HCT116 (cell line): ENCODE measurements around the gene DOK6. TPM values are rescaled to one million over a fixed set of nuclear protein-coding genes. Genes with fewer than 3 reads are reported as not detected.

Experiments used
- ATAC-seq: fragments of 200-7000 bp; cut with Tn5 transposase; 2 replicates; pipeline ENCODE4 v1.9.1; 2020; ENCODE audit warnings: mild to moderate bottlenecking, moderate library complexity
- BruUV-seq: library from RNA; stranded (reverse); fragments of 400-500 nt; replicated peaks from 2 replicates; lab custom pipeline; 2021; lab: Mats Ljungman, UMichigan
- CTCF ChIA-PET: fragments of 300-600 bp; sonication (Branson Sonifier 250); formaldehyde crosslinking; loops from one replicate; lab custom pipeline; 2021; ENCODE audit warnings: antibody characterized with exemption; lab: Charles Lee
- POLR2A ChIA-PET: fragments of 300-600, 350-600 bp; sonication (Branson Sonifier 250); formaldehyde crosslinking; loops from one replicate; lab custom pipeline; 2021; ENCODE audit warnings: antibody characterized with exemption; lab: Charles Lee
- RAD21 ChIA-PET, 2 experiments: fragments of 300-600 bp; sonication (Branson Sonifier 250); formaldehyde crosslinking; loops; one replicate each; lab custom pipeline; 2023; ENCODE audit warnings: low total read pairs in 2 of 2; ENCODE audit not compliant: uncharacterized antibody in 2 of 2, unreplicated experiment in 2 of 2, low non-redundant PET in 1 of 2; lab: Charles Lee
- DNase-seq: peaks from one replicate; pipeline ENCODE4 v3.0.0-alpha.2; 2010; ENCODE audit warnings: low read depth, low spot score
- H2AFZ ChIP-seq: fragments of 200-600 bp; shearing (Covaris generic), sonication (generic); 2 replicates; pipeline ENCODE4 v1.6.1; 2017; ENCODE audit warnings: low read depth, mixed run types, mixed read lengths, antibody characterized with exemption, low read length; ENCODE audit not compliant: poor library complexity, severe bottlenecking
- H3K27ac ChIP-seq: 2 replicates; pipeline ENCODE4 v1.5.1; 2012; ENCODE audit warnings: low read depth, low read length
- H3K27me3 ChIP-seq: fragments of 200-600 bp; sonication (generic); 2 replicates; pipeline ENCODE4 v1.6.1; 2016; ENCODE audit warnings: mixed run types, low read length, mixed read lengths; ENCODE audit not compliant: insufficient read depth
- H3K36me3 ChIP-seq, 2 experiments: fragments of 200-500 bp in 1 of 2; fragments of 200-600 bp in 1 of 2; sonication (Bioruptor generic) in 1 of 2; sonication (generic) in 1 of 2; 2 replicates each; pipeline versions ENCODE4 v1.5.1 to v1.6.1; 2014 to 2016; ENCODE audit warnings: low read length in 2 of 2, inconsistent platforms in 1 of 2, mixed read lengths in 1 of 2, mixed run types in 1 of 2; ENCODE audit not compliant: insufficient read depth in 2 of 2, control insufficient read depth in 1 of 2
- H3K4me1 ChIP-seq, 2 experiments: fragments of 200-600 bp in 1 of 2; sonication (generic) in 1 of 2; 2 replicates each; pipeline versions ENCODE4 v1.5.1 to v1.6.1; 2012 to 2017; ENCODE audit warnings: low read length in 2 of 2, inconsistent platforms in 1 of 2, mild to moderate bottlenecking in 1 of 2, mixed read lengths in 1 of 2, mixed run types in 1 of 2, moderate library complexity in 1 of 2; ENCODE audit not compliant: insufficient read depth in 2 of 2, control insufficient read depth in 1 of 2
- H3K4me2 ChIP-seq: fragments of 200-600 bp; sonication (generic); 2 replicates; pipeline ENCODE4 v1.6.1; 2017; ENCODE audit warnings: mixed run types, low read length, mixed read lengths
- H3K4me3 ChIP-seq, 2 experiments: fragments of 200-600 bp in 1 of 2; sonication (generic) in 1 of 2; replicated peaks in 1 of 2; 2 replicates each; pipeline ENCODE4 v1.5.1; 2011 to 2016; ENCODE audit warnings: low read length in 2 of 2, control low read depth in 1 of 2, low read depth in 1 of 2, mild to moderate bottlenecking in 1 of 2, mixed read lengths in 1 of 2, mixed run types in 1 of 2
- H3K79me2 ChIP-seq: fragments of 200-600 bp; sonication (generic); 2 replicates; pipeline ENCODE4 v1.6.1; 2017; ENCODE audit warnings: mild to moderate bottlenecking, mixed run types, low read length, moderate library complexity, mixed read lengths; ENCODE audit not compliant: insufficient read depth
- H3K9ac ChIP-seq: fragments of 200-600 bp; sonication (generic); 2 replicates; pipeline ENCODE4 v1.6.1; 2016; ENCODE audit warnings: low read length, mixed read lengths
- H3K9me2 ChIP-seq: fragments of 200-600 bp; sonication (generic), shearing (Covaris generic); 2 replicates; pipeline ENCODE4 v1.6.1; 2017; ENCODE audit warnings: mixed run types, mild to moderate bottlenecking, moderate library complexity; ENCODE audit not compliant: insufficient read depth
- H3K9me3 ChIP-seq, 2 experiments: fragments of 200-500 bp in 1 of 2; fragments of 200-600 bp in 1 of 2; sonication (Bioruptor generic) in 1 of 2; sonication (generic) in 1 of 2; 2 replicates each; pipeline ENCODE4 v1.6.1; 2014 to 2017; ENCODE audit warnings: low read length in 2 of 2, mixed read lengths in 2 of 2, inconsistent platforms in 1 of 2, low read depth in 1 of 2, mild to moderate bottlenecking in 1 of 2, mixed run types in 1 of 2, moderate library complexity in 1 of 2; ENCODE audit not compliant: control insufficient read depth in 1 of 2, insufficient read depth in 1 of 2
- H4K20me1 ChIP-seq: fragments of 200-600 bp; sonication (generic), shearing (Covaris generic); 2 replicates; pipeline ENCODE4 v1.6.1; 2017; ENCODE audit warnings: mixed run types, mild to moderate bottlenecking, moderate library complexity; ENCODE audit not compliant: insufficient read depth
- CBX3 ChIP-seq: IDR thresholded peaks from 2 replicates; pipeline ENCODE4 v1.6.1; 2012; ENCODE audit warnings: low read depth
- ELF1 ChIP-seq: IDR thresholded peaks from 2 replicates; pipeline ENCODE4 v1.6.1; 2012; ENCODE audit warnings: low read depth, borderline replicate concordance
- POLR2AphosphoS5 ChIP-seq: IDR thresholded peaks from 2 replicates; pipeline ENCODE4 v1.6.1; 2011; ENCODE audit warnings: mild to moderate bottlenecking, low read depth, low read length, moderate library complexity
- SP1 ChIP-seq: IDR thresholded peaks from 2 replicates; pipeline ENCODE4 v1.6.1; 2012; ENCODE audit warnings: low read depth
- ZFX ChIP-seq: fragments of 450-650 bp; IDR thresholded peaks from 2 replicates; pipeline ENCODE4 v1.6.1; 2017
- ZNF274 ChIP-seq: fragments of 200-500 bp; sonication (Bioruptor generic); IDR thresholded peaks from 2 replicates; pipeline ENCODE4 v1.6.1; 2014; ENCODE audit warnings: mild to moderate bottlenecking, low read depth, low read length, inconsistent platforms
- intact Hi-C: fragments of 100-400 bp; cut with micrococcal nuclease; formaldehyde crosslinking; loops from 2 replicates; pipeline ENCODE4 v1.10.0; 2022
- total RNA-seq: library from RNA; stranded (reverse); gene quantifications from one replicate; pipeline ENCODE4 v1.2.1, GENCODE V29; 2021; ENCODE audit not compliant: unreplicated experiment
- TF ChIP-seq, protein P1 (sequence below): IDR thresholded peaks from 2 replicates; pipeline ENCODE4 v1.6.1; 2011; ENCODE audit warnings: mild to moderate bottlenecking, low read length, moderate library complexity; ENCODE audit not compliant: insufficient replicate concordance; ENCODE audit errors: extremely low read depth
- TF ChIP-seq, protein P2 (sequence below): IDR thresholded peaks from 2 replicates; pipeline ENCODE4 v1.6.1; 2012

Gene DOK6
- total RNA-seq, 1 experiment from 2014 or later, result not detected

DNA sequence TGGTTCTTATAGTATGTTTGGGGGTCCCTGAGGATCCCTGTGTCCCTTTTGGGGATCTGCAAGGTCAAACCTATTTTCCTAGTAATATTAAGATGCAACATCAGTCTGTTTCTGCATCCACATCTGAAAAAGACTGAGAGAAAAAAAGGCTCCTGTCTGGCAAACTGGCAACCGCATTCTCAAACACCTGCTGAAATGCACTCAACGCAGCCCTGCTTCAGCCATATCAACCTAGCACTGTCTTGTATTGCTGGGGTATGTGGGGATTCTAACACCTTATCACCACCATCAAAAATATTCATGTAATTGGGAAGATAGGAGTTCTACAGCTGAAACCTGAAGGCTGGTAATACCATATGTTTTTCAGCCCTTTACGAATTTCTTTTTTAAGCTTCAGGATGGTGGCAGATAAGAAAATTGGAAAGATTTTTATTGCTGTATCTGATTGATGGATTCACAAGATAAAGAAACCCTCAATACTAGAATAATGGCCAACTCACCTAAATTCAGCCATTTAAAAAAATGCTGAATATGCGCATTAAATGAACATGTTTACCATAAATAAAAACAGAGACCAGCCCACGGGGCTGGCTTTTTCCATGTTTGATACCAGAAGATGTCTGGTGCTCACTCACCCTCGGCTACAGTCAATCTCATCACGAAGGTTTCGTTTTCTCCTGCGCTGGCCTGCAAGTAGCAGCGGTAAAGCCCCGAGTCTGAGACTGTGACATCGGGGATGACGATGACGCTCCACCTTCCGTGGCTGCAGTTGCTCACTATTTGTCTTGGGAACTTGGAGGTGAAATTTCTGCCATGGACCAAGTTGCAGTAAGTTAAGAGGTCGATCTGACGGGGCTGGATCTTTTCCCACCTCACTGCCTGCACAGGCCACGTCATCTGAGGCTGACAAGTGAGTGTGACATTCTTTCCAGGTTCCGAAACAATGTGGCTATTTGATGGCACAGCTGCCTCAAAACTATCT, 494.7 kb downstream of the DOK6 start:
- no TSS peak for BruUV-seq
- intact Hi-C loops, result no loop called here
- H3K9me2 ChIP-seq, result no peaks in the 10 kb centered on the region

DNA sequence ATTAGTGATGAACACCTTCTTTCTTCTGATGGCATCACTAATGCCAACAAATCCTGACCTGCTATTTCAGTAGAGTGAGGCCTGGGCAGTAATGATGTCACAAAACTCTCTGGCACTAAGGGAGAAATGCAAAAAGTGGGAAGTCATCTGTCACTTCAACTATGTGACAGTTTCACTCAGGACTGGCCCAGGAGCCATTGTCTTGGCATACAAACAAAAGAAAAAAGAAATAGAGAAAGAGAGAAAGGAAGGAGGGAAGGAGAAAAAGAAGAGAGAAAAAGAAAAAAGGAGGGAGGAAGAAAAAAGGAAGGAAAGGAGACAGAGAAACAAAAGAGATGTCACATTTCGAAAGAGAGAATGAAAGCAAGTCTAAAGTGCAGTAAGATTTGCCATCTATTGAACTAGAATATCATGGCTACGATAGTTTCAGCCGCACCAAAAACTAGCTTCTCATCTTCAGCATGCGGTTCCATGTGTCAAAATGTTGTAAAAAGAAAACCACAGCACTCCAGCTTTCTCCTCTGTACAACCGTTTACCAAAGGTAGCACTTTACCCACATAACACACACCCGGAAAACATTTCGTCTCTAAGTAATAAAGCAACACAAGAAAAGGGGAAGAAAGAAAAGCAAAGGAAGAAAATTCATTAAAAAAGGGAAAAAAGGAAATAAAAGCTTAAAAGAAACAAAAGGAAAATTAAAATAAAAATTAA, 496.9 kb downstream of the DOK6 start:
- no peaks in the 10 kb centered on the region for H3K27me3 ChIP-seq
- no peaks in the 10 kb centered on the region for H3K9me3 ChIP-seq
- no peak for ATAC-seq
- BruUV-seq, result no TSS peak
- H4K20me1 ChIP-seq, result no peaks in the 10 kb centered on the region
- intact Hi-C loops, result no loop called here
- H3K36me3 ChIP-seq, result no peaks in the 10 kb centered on the region
- H2AFZ ChIP-seq, result no peak overlapping the region
- H3K27ac ChIP-seq, result no peak overlapping the region
- no peak overlapping the region for H3K4me3 ChIP-seq
- H3K79me2 ChIP-seq, result no peaks in the 10 kb centered on the region
- CTCF ChIA-PET, result no interaction called here
- POLR2A ChIA-PET, result no interaction called here
- H3K4me1 ChIP-seq, result no peaks in the 10 kb centered on the region
- TF ChIP-seq CBX3 (no peak), ELF1 (no peak), POLR2AphosphoS5 (no peak)
- TF ChIP-seq, protein P1, sequence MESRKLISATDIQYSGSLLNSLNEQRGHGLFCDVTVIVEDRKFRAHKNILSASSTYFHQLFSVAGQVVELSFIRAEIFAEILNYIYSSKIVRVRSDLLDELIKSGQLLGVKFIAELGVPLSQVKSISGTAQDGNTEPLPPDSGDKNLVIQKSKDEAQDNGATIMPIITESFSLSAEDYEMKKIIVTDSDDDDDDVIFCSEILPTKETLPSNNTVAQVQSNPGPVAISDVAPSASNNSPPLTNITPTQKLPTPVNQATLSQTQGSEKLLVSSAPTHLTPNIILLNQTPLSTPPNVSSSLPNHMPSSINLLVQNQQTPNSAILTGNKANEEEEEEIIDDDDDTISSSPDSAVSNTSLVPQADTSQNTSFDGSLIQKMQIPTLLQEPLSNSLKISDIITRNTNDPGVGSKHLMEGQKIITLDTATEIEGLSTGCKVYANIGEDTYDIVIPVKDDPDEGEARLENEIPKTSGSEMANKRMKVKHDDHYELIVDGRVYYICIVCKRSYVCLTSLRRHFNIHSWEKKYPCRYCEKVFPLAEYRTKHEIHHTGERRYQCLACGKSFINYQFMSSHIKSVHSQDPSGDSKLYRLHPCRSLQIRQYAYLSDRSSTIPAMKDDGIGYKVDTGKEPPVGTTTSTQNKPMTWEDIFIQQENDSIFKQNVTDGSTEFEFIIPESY, result no peak
- TF ChIP-seq, protein P2, sequence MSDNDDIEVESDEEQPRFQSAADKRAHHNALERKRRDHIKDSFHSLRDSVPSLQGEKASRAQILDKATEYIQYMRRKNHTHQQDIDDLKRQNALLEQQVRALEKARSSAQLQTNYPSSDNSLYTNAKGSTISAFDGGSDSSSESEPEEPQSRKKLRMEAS, result no peak
- TF ChIP-seq, all 23 proteins: peak for 0
- DNase-seq, result no peak
- RAD21 ChIA-PET, result no interaction called here
- Histone ChIP-seq H3K9ac (no peak overlapping the region), H3K4me2 (no peak overlapping the region), H3K9me2 (no peaks in the 10 kb centered on the region)

More for the DNA sequence above, 494.7 kb downstream of the DOK6 start:
- Histone ChIP-seq H3K9me3 (no peaks in the 10 kb centered on the region), H3K36me3 (no peaks in the 10 kb centered on the region), H3K79me2 (no peaks in the 10 kb centered on the region), H2AFZ (no peak overlapping the region), H3K4me1 (no peaks in the 10 kb centered on the region), H3K4me2 (no peak overlapping the region), H3K4me3 (no peak overlapping the region), H3K27ac (no peak overlapping the region), H3K9ac (no peak overlapping the region), H3K27me3 (no peaks in the 10 kb centered on the region), H4K20me1 (no peaks in the 10 kb centered on the region)
- no peak for TF ChIP-seq ZFX
- TF ChIP-seq SP1, result no peak
- no peak for TF ChIP-seq ZNF274
- RAD21 ChIA-PET, result no interaction called here
- ATAC-seq (no peak), DNase-seq (no peak)
- CTCF ChIA-PET, result no interaction called here
- POLR2A ChIA-PET, result no interaction called here
